Ovary (tissue), 3 donors: ENCODE data around the gene PDC.

ENCODE experiments used
- CTCF ChIP-seq, 3 donors: fragments of 450-650 bp in 2 of 3; fragments of 200-600 bp in 1 of 3; IDR thresholded peaks; one replicate each; pipeline versions ENCODE4 v1.5.1 to v1.8.0; 2016 to 2022; ENCODE audit warnings: antibody characterized with exemption in 3 of 3, mild to moderate bottlenecking in 1 of 3
- EP300 ChIP-seq: sonication (generic); formaldehyde crosslinking; IDR thresholded peaks from one replicate; pipeline ENCODE4 v1.6.1; 2017; ENCODE audit warnings: antibody characterized with exemption
- POLR2A ChIP-seq: fragments of 450-650 bp; IDR thresholded peaks from one replicate; pipeline ENCODE4 v1.6.1; 2017; ENCODE audit warnings: antibody characterized with exemption, mild to moderate bottlenecking, moderate library complexity
- donor health status: DM: no; HTN: no; CAD: no.

DNA sequence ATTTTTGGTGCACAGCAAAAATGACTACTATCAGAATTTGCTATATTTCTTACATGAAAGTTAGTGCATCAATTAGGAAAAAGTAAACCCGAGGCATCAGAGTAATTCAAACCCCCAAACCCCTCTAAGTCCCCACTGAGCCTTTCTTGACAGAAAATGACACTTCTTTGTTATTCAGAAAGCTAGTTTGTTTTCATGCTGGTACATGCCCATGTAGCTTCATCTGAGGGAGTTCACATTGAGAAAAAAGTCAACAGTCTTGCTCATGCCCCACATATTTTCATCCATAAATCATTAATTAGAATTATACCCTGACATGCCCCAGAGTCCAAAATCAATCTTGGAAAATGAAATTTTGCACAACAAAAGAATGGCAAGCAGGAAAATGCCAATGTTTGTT lies 39.9 kb upstream of the PDC start:
- no peak for TF ChIP-seq CTCF (IDR thresholded peaks at IDR 0.05)
- no peak for TF ChIP-seq EP300
- no peak for TF ChIP-seq POLR2A
